Liver (tissue), 9 donors: ENCODE measurements around the gene PGLYRP3. TPM values are rescaled to one million over a fixed set of nuclear protein-coding genes. Genes with fewer than 3 reads are reported as not detected.

Source experiments
- DNase-seq: peaks from one replicate; pipeline ENCODE4 v3.0.0-alpha.2; 2017; ENCODE audit warnings: low spot score
- H3K27ac ChIP-seq, 2 donors: one replicate each; pipeline ENCODE4 v1.7.0; 2013; ENCODE audit warnings: inconsistent platforms in 2 of 2, low read length in 2 of 2, control low read depth in 1 of 2, low read depth in 1 of 2, mild to moderate bottlenecking in 1 of 2
- H3K27me3 ChIP-seq, 4 donors: one replicate each; pipeline versions ENCODE4 v1.6.1 to v1.7.0; 2013; ENCODE audit warnings: low read length in 3 of 4, inconsistent platforms in 1 of 4, mild to moderate bottlenecking in 1 of 4, moderate library complexity in 1 of 4; ENCODE audit not compliant: control insufficient read depth in 4 of 4, insufficient read depth in 4 of 4
- H3K36me3 ChIP-seq, 4 donors: one replicate each; pipeline versions ENCODE4 v1.6.1 to v1.7.0; 2013; ENCODE audit warnings: low read length in 3 of 4, mild to moderate bottlenecking in 3 of 4, low read depth in 1 of 4, moderate library complexity in 1 of 4; ENCODE audit not compliant: control insufficient read depth in 4 of 4, insufficient read depth in 3 of 4
- H3K4me1 ChIP-seq, 4 donors: one replicate each; pipeline versions ENCODE4 v1.6.1 to v1.7.0; 2013; ENCODE audit warnings: low read length in 3 of 4, mild to moderate bottlenecking in 3 of 4, moderate library complexity in 1 of 4; ENCODE audit not compliant: control insufficient read depth in 4 of 4, insufficient read depth in 4 of 4
- H3K4me3 ChIP-seq, 3 donors: one replicate each; pipeline versions ENCODE4 v1.6.1 to v1.7.0; 2013; ENCODE audit warnings: low read length in 3 of 3, control low read depth in 1 of 3, low read depth in 1 of 3, mild to moderate bottlenecking in 1 of 3
- H3K9ac ChIP-seq, 2 donors: one replicate each; pipeline ENCODE4 v1.7.0; 2013; ENCODE audit warnings: low read length in 2 of 2, mild to moderate bottlenecking in 2 of 2, moderate library complexity in 2 of 2, control low read depth in 1 of 2, low read depth in 1 of 2
- H3K9me3 ChIP-seq, 4 donors: one replicate each; pipeline versions ENCODE4 v1.6.1 to v1.7.0; 2013; ENCODE audit warnings: low read length in 3 of 4; ENCODE audit not compliant: control insufficient read depth in 4 of 4
- CTCF ChIP-seq: fragments of 150-350 bp; IDR thresholded peaks from 2 replicates; pipeline ENCODE4 v1.5.1; 2017; ENCODE audit warnings: improper control_type of control experiment, low read depth, low read length; ENCODE audit not compliant: missing input control
- FOXA2 ChIP-seq: IDR thresholded peaks from 2 replicates; pipeline ENCODE4 v1.6.1; 2016; ENCODE audit warnings: antibody characterized with exemption
- GABPA ChIP-seq, 2 donors: IDR thresholded peaks in 1 of 2; conservative IDR thresholded peaks in 1 of 2; 2 replicates each; pipeline ENCODE4 v1.6.1; 2016; ENCODE audit warnings: antibody characterized with exemption in 2 of 2, mild to moderate bottlenecking in 1 of 2, moderate library complexity in 1 of 2
- HNF4G ChIP-seq: IDR thresholded peaks from 2 replicates; pipeline ENCODE4 v1.6.1; 2016; ENCODE audit warnings: antibody characterized with exemption
- MAX ChIP-seq: IDR thresholded peaks from 2 replicates; pipeline ENCODE4 v1.6.1; 2016; ENCODE audit warnings: antibody characterized with exemption
- RAD21 ChIP-seq, 2 donors: IDR thresholded peaks; 2 replicates each; pipeline ENCODE4 v1.6.1; 2016; ENCODE audit warnings: antibody characterized with exemption in 2 of 2, mild to moderate bottlenecking in 2 of 2
- RXRA ChIP-seq, 2 donors: IDR thresholded peaks; 2 replicates each; pipeline ENCODE4 v1.6.1; 2017 to 2018; ENCODE audit warnings: antibody characterized with exemption in 2 of 2, mild to moderate bottlenecking in 1 of 2
- SP1 ChIP-seq: IDR thresholded peaks from 2 replicates; pipeline ENCODE4 v1.6.1; 2018; ENCODE audit warnings: antibody characterized with exemption, mild to moderate bottlenecking
- YY1 ChIP-seq: IDR thresholded peaks from 2 replicates; pipeline ENCODE4 v1.6.1; 2016; ENCODE audit warnings: antibody characterized with exemption, mild to moderate bottlenecking
- WGBS: extraction: QIAGEN DNeasy Blood & Tissue Kit; methylation state at CpG from one replicate; pipeline ENCODE4 v1.1.7; 2013; 5-methylcytosine and 5-hydroxymethylcytosine counted together
- polyA plus RNA-seq, 2 donors: library from polyadenylated mRNA; stranded (reverse) in 1 of 2; unstranded in 1 of 2; fragments of 200-250 nt in 1 of 2; fragments of >200 nt in 1 of 2; fragmentation: Nextera tagmentation in 1 of 2; extraction: Ambion mirVana in 1 of 2; gene quantifications; one replicate each; pipeline versions ENCODE4 v1.2.1 to v1.2.3, GENCODE V29; 2013 to 2015
- total RNA-seq, 2 donors: library from RNA; depleted of rRNA; stranded (reverse); fragments of >200 nt; gene quantifications; one replicate each; pipeline ENCODE4 v1.2.3, GENCODE V29; 2014
- donor health status: healthy.
- donor health status: healthy.
- donor health status: healthy.
- donor health status: healthy.
- donor health status: healthy.

The PGLYRP3 gene
- total and polyA plus RNA-seq, 4 donors: not detected

- no peak for TF ChIP-seq HNF4G
- TF ChIP-seq RAD21 (IDR thresholded peaks at IDR 0.05): peak in 1 of 2 donors; percentile 22
- TF ChIP-seq MAX: no peak
- no peak for TF ChIP-seq FOXA2
- peaks cover 0 to 11% (median 5%) of the 10 kb centered on the region in 4 donors for H3K4me1 ChIP-seq
- 77% methylated on average over 7 of the region's 7 CpGs for WGBS
- no peaks in the 10 kb centered on the region for H3K9me3 ChIP-seq
- H3K36me3 ChIP-seq: no peaks in the 10 kb centered on the region
- no peak overlapping the region for H3K9ac ChIP-seq
- no peak overlapping the region for H3K4me3 ChIP-seq
- H3K27me3 ChIP-seq: peaks cover 0 to 12% (median 2%) of the 10 kb centered on the region in 4 donors
- H3K27ac ChIP-seq: no peak overlapping the region
- DNase-seq: peak; percentile 30
Observed at GRCh38 chr1:153353226-153353947, 40.6 kb upstream of the PGLYRP3 start.

GRCh38 chr1:153352523-153352922 lies 39.8 kb upstream of the PGLYRP3 start:
- no peaks in the 10 kb centered on the region for H3K36me3 ChIP-seq
- WGBS: 1% methylated on average over 4 of the region's 4 CpGs

GRCh38 chr1:153350321-153350957 lies 37.7 kb upstream of the PGLYRP3 start:
- WGBS: 18% methylated on average over 1 of the region's 1 CpG
- Histone ChIP-seq H3K36me3 (no peaks in the 10 kb centered on the region), H3K9me3 (no peaks in the 10 kb centered on the region), H3K4me3 (no peak overlapping the region), H3K4me1 (no peaks in the 10 kb centered on the region), H3K9ac (no peak overlapping the region), H3K27me3 (peaks cover 0 to 12% (median 2%) of the 10 kb centered on the region in 4 donors), H3K27ac (no peak overlapping the region)
- TF ChIP-seq CTCF (no peak), RXRA (IDR thresholded peaks at IDR 0.05) (no peak), GABPA (IDR thresholded peaks at IDR 0.05 in 1 of 2, conservative IDR thresholded peaks at IDR 0.05 in 1 of 2) (no peak), YY1 (no peak)
- peak; percentile 17 for DNase-seq

More at GRCh38 chr1:153352523-153352922, 39.8 kb upstream of the PGLYRP3 start:
- Histone ChIP-seq H3K27ac (no peak overlapping the region), H3K9me3 (no peaks in the 10 kb centered on the region), H3K9ac (no peak overlapping the region), H3K4me1 (peaks cover 0 to 5% (median under 1%) of the 10 kb centered on the region in 4 donors), H3K27me3 (peaks cover 0 to 12% (median 2%) of the 10 kb centered on the region in 4 donors), H3K4me3 (no peak overlapping the region)
- peak; percentile 55 for DNase-seq
- TF ChIP-seq SP1: no peak
- TF ChIP-seq CTCF: peak; percentile 97
- peak; percentile 74 to 77 for TF ChIP-seq RXRA (IDR thresholded peaks at IDR 0.05)
- peak; percentile 92 to 93 for TF ChIP-seq RAD21 (IDR thresholded peaks at IDR 0.05)
- no peak for TF ChIP-seq FOXA2
